Activated CD8-positive, alpha-beta memory T cell treated with anti-CD3 and anti-CD28 coated beads, Interleukin-2, amount 50 U/mL, for 4 hours (primary cell): ENCODE results near the gene CEP70.
"Not testable (repeated sequence)": the region's sequence is repeated elsewhere in the genome, so short reads cannot be mapped to it uniquely, and the experiment has no call there.

ENCODE experiments used
- DNase-seq: peaks from one replicate; pipeline ENCODE4 v3.0.0-alpha.2; 2020

CEP70 gene

DNA sequence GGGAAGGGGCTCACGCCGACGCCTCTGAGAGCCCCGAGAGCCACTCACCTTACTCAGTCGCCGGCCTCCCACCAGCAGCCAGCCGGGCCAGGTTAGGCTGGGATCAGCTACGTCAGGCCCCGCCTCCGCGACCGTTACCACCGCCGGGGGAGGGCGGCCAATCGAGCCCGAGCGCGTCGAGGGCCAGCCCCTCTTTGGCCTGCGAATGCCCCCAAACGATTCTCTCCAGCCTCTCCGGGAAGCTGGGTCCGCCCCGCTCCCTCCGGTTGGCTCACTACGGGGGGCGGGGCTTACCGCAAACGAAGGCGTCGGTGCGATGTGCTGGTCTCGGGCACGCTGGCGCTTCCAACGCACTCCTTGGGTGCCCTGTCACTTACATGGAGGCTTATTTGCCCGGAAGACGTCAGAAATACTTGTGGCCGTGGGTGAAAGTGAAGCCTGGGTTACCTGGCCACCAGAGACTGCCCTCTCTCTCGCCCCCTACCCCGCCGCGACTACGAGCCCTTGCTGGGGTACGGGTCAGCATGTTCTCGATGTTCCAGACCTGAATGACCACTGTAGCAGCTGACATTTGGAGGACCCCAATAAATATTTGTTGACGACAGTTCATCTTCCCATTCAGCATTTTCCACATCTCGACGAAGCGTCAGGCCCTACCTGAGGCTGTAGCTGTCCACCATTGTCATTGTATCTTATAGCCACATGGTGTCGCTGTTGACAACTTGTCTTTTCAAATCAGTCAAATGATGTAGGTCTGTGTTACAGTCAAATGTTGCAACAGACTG, at the start of gene CEP70:
TSS of gene CEP70 (minus strand) at position 111 of the 785 bp plus-strand sequence. CDS start 21,333 bp downstream, outside the sequence.
- peak; percentile 91 for DNase-seq

- DNase-seq = no peak
Observed at GRCh38 chr3:138642927-138643253, 48.8 kb upstream of the CEP70 start.

DNA sequence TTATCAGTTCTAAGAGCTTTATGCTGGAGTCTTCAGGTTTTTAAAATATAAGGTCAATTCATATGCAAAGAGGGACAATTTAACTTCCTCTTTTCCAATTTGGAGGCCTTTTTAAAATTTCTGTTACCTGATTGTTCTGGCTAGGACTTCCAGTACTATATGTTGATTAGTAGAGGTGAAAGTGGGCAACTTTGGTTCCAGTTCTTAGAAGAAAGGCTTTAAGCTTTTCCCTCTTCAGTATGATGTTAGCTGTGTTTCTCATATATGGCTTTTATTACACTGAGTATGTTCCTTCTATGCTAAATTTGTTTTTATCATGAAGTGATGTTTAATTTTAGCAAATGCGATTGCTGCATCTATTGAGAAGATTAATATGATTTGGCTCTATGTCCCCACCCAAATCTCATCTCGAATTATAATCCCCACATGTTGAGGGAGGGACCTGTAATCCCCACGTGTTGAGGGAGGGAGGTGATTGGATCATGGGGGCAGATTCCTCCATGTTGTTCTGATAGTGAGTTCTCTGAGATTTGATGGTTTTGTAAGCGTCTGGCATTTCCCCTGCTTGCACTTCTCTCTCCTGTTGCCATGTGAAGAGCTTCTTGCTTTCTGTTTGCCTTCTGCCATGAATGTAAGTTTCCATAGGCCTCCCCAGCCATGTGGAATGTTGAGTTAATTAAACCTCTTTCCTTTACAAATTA, 48.3 kb upstream of the CEP70 start:
- DNase-seq = no peak

DNA sequence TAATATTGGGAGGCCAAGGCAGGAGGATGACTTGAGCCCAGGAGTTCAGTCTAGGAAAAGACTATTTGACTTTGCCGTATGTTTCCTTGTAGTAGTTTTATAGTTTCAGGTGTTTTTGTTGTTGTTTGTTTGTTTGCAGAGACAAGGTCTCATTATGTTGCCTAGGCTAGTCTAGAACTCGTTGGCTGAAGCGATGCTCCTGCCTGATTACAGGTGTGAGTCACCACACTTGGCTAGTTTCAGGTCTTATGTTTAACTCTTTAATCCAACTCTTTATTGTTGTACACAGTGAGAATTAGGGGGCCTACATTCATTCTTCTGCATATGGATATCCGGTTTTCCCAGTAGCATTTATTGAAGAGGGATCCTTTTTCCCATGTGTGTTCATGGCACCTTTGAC, 46.5 kb upstream of the CEP70 start:
- DNase-seq = no peak

DNA sequence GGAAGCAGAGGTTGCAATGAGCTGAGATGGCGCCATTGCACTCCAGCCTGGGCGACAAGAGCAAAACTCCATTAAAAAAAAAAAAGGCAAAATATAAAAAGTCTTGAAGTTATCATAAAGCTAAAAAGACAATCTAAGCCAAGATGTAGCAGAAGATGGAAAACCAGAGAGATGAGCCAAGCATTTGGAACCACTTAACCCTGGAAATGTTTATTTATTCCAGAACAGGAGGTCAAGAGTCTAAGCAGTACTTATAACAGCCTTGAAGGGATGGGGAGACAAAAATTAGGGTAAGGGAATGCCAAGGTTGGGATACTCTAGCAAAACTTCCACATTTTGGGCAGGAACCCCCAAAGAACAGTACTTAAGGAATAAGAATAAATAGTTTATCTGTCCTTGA, 44.6 kb upstream of the CEP70 start:
- DNase-seq = no peak

DNA sequence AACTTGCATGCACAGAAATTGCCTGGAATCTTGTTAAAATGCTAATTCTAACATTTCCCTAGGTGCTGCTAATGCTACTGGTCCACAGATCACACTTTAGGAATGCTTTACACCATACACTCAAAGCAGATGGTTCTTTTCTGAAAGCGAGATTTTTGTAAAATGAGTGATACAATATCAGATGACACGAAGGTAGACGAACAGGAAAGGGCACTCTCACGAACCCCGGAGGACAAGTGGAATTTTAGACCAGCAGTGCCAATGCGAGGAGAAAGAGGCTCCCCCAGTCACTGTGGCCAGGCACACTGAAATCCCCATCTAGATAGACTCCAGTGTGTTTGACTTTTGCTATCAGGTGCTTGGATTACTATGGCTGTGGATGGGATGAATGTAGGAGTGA, 35.5 kb upstream of the CEP70 start:
- DNase-seq = no peak

DNA sequence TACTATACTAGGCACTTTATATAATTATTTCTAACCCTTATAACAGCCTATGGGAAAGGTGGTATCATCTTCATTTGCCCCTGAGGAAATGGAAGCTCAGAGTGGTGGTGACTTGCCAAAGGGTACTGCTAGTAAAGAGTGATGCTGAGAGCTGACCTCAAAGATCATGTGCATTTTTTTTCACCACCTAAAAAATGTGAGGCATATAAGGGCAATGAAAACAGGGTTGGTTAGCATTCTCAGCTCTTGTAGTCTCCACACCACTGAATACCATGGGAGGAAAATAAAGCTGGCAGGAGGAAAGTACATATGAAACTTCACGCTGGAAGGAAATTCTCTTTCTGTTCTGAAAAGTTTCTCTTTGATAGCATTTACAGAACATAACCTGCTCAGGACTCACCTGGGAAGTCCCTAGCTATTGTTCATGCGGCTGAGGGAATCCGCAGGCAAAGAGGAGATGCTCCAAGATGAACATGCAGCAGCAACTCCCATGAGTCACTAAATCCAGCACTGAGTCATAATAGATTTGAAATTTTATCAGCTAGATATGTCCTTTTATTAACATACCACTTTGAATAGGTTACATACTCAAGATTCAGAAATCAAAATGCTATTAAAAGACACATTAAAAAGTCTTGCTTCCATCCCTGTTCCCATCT, 31.8 kb upstream of the CEP70 start:
- DNase-seq = no peak

DNA sequence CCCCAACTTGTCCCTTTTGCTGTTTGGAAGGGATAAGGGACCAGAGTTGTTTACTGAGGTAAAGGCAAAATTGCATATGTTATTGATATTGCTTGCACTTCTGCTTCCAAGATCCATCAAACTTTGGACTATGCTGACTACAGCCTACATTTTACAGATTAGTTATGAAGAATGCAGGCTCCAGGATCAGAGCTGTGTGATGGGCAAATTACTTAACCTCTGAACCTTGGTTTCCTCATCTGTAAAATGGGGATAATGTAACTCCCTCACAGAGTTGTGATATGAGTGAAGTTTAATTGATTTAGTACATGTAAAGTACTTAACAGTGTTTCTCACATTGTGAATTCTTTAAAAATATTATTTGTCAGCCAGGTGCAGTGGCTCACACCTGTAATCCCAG, 30.5 kb upstream of the CEP70 start:
- DNase-seq = no peak

DNA sequence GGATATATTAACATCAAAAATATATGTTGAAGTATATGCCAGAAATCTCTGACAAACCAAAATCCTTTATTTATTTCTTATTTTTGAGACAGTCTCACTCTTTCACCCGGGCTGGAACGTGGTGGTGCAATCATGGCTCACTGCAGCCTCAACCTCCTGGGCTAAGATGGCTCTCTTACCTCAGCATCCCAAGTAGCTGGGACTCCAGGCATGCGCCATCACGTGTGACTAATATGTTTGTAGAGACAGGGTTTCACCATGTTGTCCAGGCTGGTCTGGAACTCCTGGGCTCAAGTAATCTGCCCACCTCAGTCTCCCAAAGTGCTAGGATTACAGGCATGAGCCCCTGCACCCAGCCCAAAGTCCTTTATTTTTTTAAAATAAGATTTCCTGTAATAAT, 26.4 kb upstream of the CEP70 start:
- DNase-seq = no peak

GRCh38 chr3:138615462-138615861, 21.4 kb upstream of the CEP70 start:
- DNase-seq = no peak

DNA sequence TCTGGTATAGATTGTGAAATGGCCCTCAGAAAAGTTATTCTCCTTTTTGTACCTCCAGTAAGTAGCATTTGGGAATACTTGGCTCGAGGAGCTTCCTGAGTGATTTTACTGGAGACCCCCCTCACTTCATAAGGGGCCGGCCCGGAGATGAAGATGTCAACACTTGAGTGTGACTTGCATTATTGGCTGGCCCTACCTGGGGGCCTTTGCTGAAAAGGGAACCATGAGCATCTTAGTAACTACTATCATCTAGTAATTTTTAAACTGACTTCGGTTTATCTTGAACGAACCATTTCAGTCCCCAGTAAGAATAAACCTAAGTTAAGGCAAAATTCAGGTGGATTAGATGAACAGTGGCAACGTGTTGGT, 15.8 kb upstream of the CEP70 start:
- DNase-seq = no peak

DNA sequence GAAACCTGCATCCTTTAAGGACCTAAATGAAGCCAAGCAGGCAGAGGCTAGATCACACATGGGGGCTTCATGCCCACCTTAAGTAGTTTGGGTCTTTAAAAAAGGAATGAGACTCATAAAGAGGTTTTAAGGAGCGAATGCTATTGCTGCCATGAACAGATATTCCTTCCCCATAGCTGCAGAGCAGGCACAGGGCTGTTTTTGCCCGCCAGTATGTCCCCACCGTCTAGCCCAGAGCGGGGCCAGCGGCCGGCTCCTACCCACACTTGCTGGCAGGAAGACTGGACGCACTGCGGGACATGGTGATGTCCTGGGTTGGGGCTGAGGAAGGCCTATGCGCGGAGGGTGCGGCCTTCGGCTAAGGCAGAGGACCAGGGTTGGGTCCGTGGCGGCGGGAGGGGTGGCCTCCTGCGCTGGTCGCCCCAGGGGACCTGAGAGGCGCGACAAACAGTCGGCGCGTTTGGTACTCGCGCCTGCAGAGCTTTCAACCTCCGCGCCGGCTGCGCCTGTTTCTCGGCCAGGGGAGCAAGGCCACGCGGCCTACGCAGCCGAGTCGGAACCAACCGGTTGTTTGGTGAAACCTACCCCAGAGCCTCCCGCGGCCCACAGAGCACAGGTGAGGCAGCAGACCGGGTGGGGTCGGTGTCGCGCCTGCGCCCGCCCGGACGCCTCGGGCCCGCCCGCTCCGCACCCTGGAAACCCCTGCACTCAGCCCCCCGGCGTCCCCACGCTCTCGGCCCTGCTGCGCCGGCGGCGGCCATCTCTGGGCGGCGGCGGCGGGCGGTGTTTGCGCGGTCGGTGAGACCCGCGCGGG, 14.5 kb upstream of the CEP70 start, which contains the start of gene FAIM:
TSS of gene FAIM (plus strand) at position 450 of the 814 bp plus-strand sequence. CDS start 10,956 bp downstream, outside the sequence.
- DNase-seq = peak; percentile 69

GRCh38 chr3:138604106-138604595, 10.1 kb upstream of the CEP70 start:
- not testable (repeated sequence) for DNase-seq

DNA sequence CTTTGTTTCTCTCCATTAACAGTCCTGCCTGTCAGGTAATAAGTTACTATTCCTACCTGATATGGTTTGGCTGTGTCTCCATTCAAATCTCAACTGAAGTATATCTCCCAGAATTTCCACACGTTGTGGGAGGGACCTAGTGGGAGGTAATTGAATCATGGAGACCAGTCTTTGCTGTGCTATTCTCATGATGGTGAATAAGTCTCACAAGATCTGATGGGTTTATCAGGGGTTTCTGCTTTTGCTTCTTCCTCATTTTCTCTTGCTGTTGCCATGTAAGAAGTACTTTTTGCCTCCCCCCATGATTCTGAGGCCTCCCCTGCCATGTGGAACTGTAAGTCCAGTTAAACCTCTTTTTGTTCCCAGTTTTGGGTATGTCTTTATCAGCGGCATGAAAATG, 7.6 kb upstream of the CEP70 start:
- not testable (repeated sequence) for DNase-seq

GRCh38 chr3:138600100-138600745, 6.2 kb upstream of the CEP70 start:
- DNase-seq = no peak

DNA sequence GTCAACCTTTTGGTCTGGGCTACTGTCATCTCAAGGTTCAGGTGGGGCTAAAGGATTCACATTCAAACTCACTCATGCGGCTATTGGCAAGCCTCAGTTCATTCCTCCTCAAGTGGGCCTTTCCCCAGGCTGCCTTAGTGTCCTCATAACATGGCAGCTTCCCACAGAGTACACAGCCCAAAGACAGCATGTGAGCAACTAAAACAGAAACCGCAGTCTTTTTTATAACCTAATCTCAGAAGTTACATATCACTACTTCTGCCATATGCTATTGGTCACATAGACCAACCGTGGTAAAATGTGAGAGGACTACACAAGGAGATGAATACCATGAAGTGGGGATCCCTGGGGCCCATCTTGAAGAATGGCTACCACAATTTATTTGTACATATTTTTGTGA, 4.5 kb upstream of the CEP70 start:
- DNase-seq = no peak

GRCh38 chr3:138597186-138597976, 3.3 kb upstream of the CEP70 start:
- not testable (repeated sequence) for DNase-seq

- DNase-seq = no peak
Observed at GRCh38 chr3:138594935-138595610, 1.0 kb upstream of the CEP70 start.

DNA sequence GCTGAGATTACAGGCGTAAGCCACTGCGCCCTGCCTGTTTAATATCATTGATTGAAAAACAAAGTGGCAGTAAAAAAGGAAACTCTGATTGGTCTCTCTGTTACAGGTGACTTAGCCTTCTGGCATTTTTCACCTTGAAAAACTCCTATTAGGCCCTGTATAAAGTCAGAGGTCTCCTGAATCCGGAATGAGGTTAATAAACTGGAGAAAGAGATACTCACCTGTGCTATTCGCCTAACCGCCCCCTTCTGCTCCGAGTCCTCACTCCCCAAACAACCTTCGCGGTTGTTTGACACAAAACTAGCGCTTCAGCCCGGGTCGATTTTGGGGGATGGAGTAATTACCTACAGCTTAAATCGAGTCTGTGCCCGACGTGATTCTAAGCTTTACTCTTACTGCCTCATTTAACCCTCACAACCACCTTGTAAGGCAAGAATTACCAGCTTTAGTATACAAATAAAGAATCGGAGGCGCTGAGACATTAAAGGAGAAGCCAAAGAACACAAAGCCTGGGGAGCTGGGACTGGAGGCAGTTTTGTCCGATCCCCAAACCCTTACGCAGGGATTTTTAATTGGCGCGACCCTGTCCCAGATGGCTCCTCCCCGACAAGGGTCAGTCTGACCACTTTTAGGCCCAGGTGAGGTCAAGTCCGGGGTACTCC, 441 bp downstream of the CEP70 start:
- no peak for DNase-seq

- no peak for DNase-seq
Observed at GRCh38 chr3:138591392-138591791, 2.7 kb downstream of the CEP70 start.
